Spleen (tissue), 7 donors: ENCODE results near the gene GRK6.

Experiments used
- POLR2AphosphoS5 ChIP-seq, 3 donors: sonication (generic); formaldehyde crosslinking; IDR thresholded peaks; one replicate each; pipeline ENCODE4 v1.5.1; 2017; ENCODE audit warnings: antibody characterized with exemption in 3 of 3
- TF ChIP-seq, protein P1 (sequence below), 11 experiments: fragments of 200-600 bp in 7 of 11; fragments of 450-650 bp in 4 of 11; sonication (generic) in 4 of 11; IDR thresholded peaks in 8 of 11; conservative IDR thresholded peaks in 3 of 11; 1 replicate in 7 of 11; 2 replicates in 4 of 11; pipeline versions ENCODE4 v1.4.0 to v1.8.0; 2016 to 2021; ENCODE audit warnings: antibody characterized with exemption in 11 of 11, inconsistent platforms in 4 of 11, mild to moderate bottlenecking in 1 of 11
- donor health status: DM: no; HTN: no; CAD: no; lungs with moderate emphysema.
- donor health status: DM: no; HTN: no; CAD: no.
- donor health status: DM: no; HTN: no; CAD: no.

DNA sequence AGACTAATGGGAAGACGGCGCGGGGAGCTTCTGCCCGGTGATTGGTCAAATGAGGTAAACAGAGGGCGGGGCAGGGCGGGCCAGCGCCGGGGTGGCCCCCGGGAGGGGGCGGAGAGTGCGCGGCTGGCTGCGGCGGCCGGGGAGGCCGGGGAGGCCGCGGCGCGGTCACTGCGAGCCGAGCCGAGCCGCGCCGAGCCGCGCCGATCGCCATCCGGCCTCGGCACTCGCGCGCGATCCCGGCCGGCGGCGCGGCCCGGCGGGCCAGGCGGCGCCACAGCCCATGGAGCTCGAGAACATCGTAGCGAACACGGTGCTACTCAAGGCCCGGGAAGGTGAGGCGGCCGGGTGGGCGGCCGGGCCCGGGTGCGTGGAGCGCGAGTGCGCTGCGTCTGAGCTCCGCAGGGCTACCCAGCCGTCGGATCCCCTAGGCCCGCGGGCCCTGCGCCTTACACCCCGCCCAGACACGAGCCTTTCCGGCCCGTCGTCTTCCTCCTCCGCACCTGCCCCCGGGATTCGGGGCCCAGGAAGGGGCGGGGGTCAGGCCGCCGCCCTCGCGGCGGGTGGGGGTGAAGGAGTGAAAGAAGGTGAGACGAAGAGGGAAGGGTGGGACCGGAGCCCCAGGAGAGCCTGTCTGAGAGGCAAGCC lies at the start of gene GRK6:
- TF ChIP-seq, protein P1, sequence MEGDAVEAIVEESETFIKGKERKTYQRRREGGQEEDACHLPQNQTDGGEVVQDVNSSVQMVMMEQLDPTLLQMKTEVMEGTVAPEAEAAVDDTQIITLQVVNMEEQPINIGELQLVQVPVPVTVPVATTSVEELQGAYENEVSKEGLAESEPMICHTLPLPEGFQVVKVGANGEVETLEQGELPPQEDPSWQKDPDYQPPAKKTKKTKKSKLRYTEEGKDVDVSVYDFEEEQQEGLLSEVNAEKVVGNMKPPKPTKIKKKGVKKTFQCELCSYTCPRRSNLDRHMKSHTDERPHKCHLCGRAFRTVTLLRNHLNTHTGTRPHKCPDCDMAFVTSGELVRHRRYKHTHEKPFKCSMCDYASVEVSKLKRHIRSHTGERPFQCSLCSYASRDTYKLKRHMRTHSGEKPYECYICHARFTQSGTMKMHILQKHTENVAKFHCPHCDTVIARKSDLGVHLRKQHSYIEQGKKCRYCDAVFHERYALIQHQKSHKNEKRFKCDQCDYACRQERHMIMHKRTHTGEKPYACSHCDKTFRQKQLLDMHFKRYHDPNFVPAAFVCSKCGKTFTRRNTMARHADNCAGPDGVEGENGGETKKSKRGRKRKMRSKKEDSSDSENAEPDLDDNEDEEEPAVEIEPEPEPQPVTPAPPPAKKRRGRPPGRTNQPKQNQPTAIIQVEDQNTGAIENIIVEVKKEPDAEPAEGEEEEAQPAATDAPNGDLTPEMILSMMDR (IDR thresholded peaks at IDR 0.05 in 8 of 11, conservative IDR thresholded peaks at IDR 0.05 in 3 of 11), result peak in 2 of 11 experiments; percentile 3 to 15
- TF ChIP-seq POLR2AphosphoS5 (IDR thresholded peaks at IDR 0.05), result peak; percentile 70 to 89 (median 78)
